ENCODE measurements around the gene ELP5. TPM values are rescaled to one million over a fixed set of nuclear protein-coding genes. Genes with fewer than 3 reads are reported as not detected.

The ELP5 gene
- total RNA-seq, 1 donor from 2014 or later: 36.9 TPM

DNA sequence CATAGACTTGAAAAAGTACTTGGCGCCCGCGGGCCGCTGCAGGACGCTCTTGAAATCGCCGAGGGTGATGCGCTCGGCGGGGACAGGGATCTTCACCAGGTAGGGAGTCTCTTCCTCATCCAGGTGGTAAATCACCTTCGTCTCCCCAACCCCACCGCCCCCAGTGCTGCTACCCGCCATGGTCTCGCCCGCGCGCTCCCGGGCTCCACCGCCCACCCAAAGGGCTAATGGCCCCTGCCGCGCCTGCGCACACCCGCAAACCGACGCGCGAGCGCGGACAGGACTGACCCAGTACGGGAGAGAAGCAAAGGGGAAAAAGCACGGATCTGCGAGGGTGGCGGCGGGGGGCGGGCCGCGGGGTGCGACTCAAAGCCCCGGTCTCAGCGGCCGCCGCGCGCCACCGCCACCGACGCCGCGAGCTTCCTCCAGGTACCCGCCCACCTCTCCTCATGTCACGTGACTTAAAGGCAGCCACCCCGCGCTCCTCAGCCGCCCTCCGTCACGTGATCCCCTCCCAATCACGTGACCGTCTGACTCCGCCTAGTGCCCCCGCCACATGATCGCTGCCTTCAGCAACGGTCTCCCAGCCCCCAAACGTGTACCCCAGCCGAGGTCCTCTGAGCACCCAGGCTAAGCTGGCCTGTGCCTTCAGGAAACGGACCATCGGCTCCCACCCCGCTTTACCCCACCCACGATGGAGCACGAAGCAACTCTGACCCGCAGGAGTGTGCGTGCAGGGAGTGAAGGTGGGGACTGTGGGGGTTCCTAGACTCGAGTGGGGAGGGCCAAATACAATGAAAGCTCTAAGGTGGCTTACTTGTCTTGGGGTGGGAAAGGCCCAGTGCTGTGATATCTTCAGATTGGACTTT lies 17.7 kb upstream of the ELP5 start, which contains the start of gene DVL2:
Gene DVL2 (minus strand): TSS at position 435 of the 869 bp plus-strand sequence. CDS start 255 bp downstream, at position 180.
- TF ChIP-seq, protein P1, sequence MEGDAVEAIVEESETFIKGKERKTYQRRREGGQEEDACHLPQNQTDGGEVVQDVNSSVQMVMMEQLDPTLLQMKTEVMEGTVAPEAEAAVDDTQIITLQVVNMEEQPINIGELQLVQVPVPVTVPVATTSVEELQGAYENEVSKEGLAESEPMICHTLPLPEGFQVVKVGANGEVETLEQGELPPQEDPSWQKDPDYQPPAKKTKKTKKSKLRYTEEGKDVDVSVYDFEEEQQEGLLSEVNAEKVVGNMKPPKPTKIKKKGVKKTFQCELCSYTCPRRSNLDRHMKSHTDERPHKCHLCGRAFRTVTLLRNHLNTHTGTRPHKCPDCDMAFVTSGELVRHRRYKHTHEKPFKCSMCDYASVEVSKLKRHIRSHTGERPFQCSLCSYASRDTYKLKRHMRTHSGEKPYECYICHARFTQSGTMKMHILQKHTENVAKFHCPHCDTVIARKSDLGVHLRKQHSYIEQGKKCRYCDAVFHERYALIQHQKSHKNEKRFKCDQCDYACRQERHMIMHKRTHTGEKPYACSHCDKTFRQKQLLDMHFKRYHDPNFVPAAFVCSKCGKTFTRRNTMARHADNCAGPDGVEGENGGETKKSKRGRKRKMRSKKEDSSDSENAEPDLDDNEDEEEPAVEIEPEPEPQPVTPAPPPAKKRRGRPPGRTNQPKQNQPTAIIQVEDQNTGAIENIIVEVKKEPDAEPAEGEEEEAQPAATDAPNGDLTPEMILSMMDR (IDR thresholded peaks at IDR 0.05; ENCODE audit: unreplicated experiment): no peak

DNA sequence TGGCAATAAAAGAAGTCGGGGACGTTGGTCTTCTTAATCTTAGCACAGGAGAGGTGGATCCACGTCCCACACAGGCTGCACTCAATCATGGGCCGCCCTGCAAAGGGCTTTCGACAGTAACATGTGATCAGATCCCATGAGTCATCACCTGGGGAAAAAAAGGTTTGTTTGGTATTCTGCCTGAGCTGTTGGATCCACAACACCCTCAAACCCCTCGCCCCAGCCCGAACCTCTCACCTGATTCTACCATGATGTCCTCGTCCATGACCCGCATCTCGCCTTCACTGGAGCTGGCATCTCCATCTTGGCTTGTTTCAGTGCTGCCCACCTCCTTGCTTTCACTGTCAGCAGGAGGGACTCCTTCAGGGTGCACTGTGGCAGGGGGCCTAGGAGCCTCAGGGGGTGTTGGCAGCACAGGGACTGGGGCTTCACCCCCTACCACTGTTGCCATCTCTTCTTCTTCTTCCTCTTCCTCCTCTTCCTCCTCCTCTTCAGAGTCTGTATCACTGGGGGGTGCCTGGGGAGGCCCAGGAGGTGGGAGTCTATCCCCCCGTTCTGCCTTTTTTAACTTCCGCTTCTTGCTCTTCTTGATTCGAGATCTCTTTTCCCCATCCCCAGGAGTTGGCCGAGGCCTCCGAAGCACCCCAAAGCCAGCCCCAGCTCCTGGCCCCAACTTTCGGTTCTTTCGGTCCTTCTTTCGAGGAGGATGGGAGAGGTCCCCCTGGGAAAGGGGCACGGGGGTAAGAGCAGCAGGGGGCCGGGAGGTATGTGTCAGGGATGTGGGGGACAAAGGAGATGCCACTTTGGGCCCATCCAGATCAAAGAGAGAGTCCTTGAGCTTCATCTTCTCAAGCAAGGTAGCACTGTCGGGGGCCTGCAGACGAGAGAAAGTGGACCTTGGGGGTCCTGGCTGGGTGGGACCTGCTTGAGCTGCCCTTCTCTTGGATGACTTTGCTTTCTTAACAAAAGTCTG lies 16.0 kb upstream of the ELP5 start:
- H3K36me3 Mint-ChIP-seq (ENCODE audit: low read depth, unreplicated experiment): peaks cover 46% of the 10 kb centered on the region
- DNase-seq (ENCODE audit: low spot score): no peak
- H3K4me1 Mint-ChIP-seq (ENCODE audit: unreplicated experiment): peaks cover 38% of the 10 kb centered on the region
- H3K9me3 Mint-ChIP-seq (ENCODE audit: unreplicated experiment): no peaks in the 10 kb centered on the region
- peaks cover 28% of the 10 kb centered on the region for H3K27me3 Mint-ChIP-seq (ENCODE audit: unreplicated experiment)
- TF ChIP-seq, protein P1 (IDR thresholded peaks at IDR 0.05; ENCODE audit: unreplicated experiment): no peak
- H3K27ac Mint-ChIP-seq (ENCODE audit: unreplicated experiment): no peak overlapping the region
- H3K4me3 Mint-ChIP-seq (ENCODE audit: unreplicated experiment): peak overlapping the region; percentile 99

More for the DNA sequence above, 17.7 kb upstream of the ELP5 start, which contains the start of gene DVL2:
- Mint-ChIP-seq H3K4me1 (ENCODE audit: unreplicated experiment) (peaks cover 28% of the 10 kb centered on the region), H3K9me3 (ENCODE audit: unreplicated experiment) (no peaks in the 10 kb centered on the region), H3K4me3 (ENCODE audit: unreplicated experiment) (peak within 1 kb of the TSS; percentile 99), H3K27me3 (ENCODE audit: unreplicated experiment) (peaks cover 27% of the 10 kb centered on the region), H3K27ac (ENCODE audit: unreplicated experiment) (peak within 1 kb of the TSS; percentile 86), H3K36me3 (ENCODE audit: low read depth, unreplicated experiment) (peaks cover 45% of the 10 kb centered on the region)
- DNase-seq (ENCODE audit: low spot score): peak; percentile 89

DNA sequence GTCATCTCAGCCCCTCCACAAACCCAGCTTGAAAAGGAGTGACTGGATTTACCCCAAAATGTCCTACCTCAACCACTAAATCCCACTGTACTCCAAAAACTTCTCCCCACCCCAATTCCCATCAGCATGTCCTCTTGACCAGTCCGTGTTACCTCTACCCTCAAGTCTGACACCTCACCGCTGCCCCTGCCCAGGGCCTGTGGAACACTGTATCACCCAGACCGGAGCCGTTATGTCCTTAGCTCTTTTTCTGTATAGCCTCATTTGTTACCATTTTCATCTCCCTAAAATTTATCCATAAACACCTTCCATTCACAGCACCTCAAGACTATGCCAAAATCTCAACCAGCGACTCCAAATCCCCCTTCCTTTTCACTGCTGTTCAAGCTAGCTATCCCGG lies 15.2 kb upstream of the ELP5 start:
- no peak for DNase-seq (ENCODE audit: low spot score)
- peak overlapping the region; percentile 99 for H3K4me3 Mint-ChIP-seq (ENCODE audit: unreplicated experiment)
- H3K9me3 Mint-ChIP-seq (ENCODE audit: unreplicated experiment): no peaks in the 10 kb centered on the region
- H3K27ac Mint-ChIP-seq (ENCODE audit: unreplicated experiment): peak overlapping the region; percentile 76
- TF ChIP-seq, protein P1 (IDR thresholded peaks at IDR 0.05; ENCODE audit: unreplicated experiment): no peak
- peaks cover 54% of the 10 kb centered on the region for H3K36me3 Mint-ChIP-seq (ENCODE audit: low read depth, unreplicated experiment)
- peaks cover 46% of the 10 kb centered on the region for H3K4me1 Mint-ChIP-seq (ENCODE audit: unreplicated experiment)
- H3K27me3 Mint-ChIP-seq (ENCODE audit: unreplicated experiment): peaks cover 36% of the 10 kb centered on the region

DNA sequence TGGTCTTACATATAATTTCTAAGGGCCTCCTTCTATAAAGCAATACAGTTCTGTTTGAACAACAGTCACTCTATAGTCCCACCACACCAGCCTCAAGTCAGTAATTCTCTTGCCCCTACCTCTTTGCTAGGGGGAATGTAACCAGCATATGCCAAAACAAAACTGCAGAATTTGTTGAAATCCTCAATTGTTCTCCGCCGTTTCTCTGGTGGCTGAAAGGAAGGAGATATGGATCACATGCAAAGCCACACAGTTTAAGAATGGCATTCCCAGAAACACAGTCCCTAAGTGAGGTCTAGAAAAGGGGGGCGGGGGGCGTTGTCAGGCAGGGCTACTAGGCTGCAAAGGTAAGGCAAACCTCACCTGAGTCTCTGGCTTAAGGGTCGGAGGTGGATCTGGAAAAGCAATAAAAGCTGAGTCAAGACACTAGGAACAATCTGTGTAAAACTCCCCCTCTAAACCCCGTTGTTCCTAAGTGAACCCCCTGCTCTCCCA lies 14.7 kb upstream of the ELP5 start:
- H3K4me3 Mint-ChIP-seq (ENCODE audit: unreplicated experiment): peak overlapping the region; percentile 99
- H3K4me1 Mint-ChIP-seq (ENCODE audit: unreplicated experiment): peaks cover 45% of the 10 kb centered on the region
- peak overlapping the region; percentile 76 for H3K27ac Mint-ChIP-seq (ENCODE audit: unreplicated experiment)
- no peaks in the 10 kb centered on the region for H3K9me3 Mint-ChIP-seq (ENCODE audit: unreplicated experiment)
- peaks cover 40% of the 10 kb centered on the region for H3K27me3 Mint-ChIP-seq (ENCODE audit: unreplicated experiment)
- peaks cover 51% of the 10 kb centered on the region for H3K36me3 Mint-ChIP-seq (ENCODE audit: low read depth, unreplicated experiment)
- no peak for DNase-seq (ENCODE audit: low spot score)
- TF ChIP-seq, protein P1 (IDR thresholded peaks at IDR 0.05; ENCODE audit: unreplicated experiment): no peak
